Measurements from ENCODE around the gene EDRF1. TPM values are rescaled to one million over a fixed set of nuclear protein-coding genes. Genes with fewer than 3 reads are reported as not detected.

EDRF1 gene
- total RNA-seq, 4 donors from 2014 or later = 20.2 to 35.1 (median 26.3) TPM

GRCh38 chr10:125756853-125757487 lies 37.5 kb downstream of the EDRF1 start:
- Histone ChIP-seq H3K4me1 (peaks cover 0 to 11% (median 1%) of the 10 kb centered on the region in 4 donors), H3K4me3 (no peak overlapping the region), H3K27ac (no peak overlapping the region), H3K9me3 (no peaks in the 10 kb centered on the region), H3K27me3 (no peaks in the 10 kb centered on the region), H3K36me3 (peaks cover 0 to 80% (median 27%) of the 10 kb centered on the region in 4 donors)
- in situ Hi-C loops (cut with MboI; ENCODE audit: low pct_ligation_motif_present in 1 of 4, low pct_unique_long_range_greater_than_20kb in 1 of 4, low sequenced_read_pairs in 3 of 4) = no loop called here
- TF ChIP-seq POLR2A (IDR thresholded peaks at IDR 0.05) = no peak
- WGBS, 2 donors (ENCODE audit: low coverage in 1 of 2) = 95% methylated on average over 3 to 5 of the region's 5 CpGs
- no peak for DNase-seq
- intact Hi-C loops (cut with DNase I; ENCODE audit: low total_unique reads) = no loop called here

- H3K4me3 ChIP-seq = no peak overlapping the region
- in situ Hi-C loops (cut with MboI; ENCODE audit: low pct_ligation_motif_present in 1 of 4, low pct_unique_long_range_greater_than_20kb in 1 of 4, low sequenced_read_pairs in 3 of 4) = no loop called here
- H3K27ac ChIP-seq = no peak overlapping the region
- H3K36me3 ChIP-seq = peaks cover 0 to 74% (median 24%) of the 10 kb centered on the region in 4 donors
- no peaks in the 10 kb centered on the region for H3K27me3 ChIP-seq
- TF ChIP-seq EP300 (IDR thresholded peaks at IDR 0.05; ENCODE audit: low read depth) = no peak
- no peak for TF ChIP-seq POLR2AphosphoS5 (IDR thresholded peaks at IDR 0.05)
- TF ChIP-seq, protein P1, sequence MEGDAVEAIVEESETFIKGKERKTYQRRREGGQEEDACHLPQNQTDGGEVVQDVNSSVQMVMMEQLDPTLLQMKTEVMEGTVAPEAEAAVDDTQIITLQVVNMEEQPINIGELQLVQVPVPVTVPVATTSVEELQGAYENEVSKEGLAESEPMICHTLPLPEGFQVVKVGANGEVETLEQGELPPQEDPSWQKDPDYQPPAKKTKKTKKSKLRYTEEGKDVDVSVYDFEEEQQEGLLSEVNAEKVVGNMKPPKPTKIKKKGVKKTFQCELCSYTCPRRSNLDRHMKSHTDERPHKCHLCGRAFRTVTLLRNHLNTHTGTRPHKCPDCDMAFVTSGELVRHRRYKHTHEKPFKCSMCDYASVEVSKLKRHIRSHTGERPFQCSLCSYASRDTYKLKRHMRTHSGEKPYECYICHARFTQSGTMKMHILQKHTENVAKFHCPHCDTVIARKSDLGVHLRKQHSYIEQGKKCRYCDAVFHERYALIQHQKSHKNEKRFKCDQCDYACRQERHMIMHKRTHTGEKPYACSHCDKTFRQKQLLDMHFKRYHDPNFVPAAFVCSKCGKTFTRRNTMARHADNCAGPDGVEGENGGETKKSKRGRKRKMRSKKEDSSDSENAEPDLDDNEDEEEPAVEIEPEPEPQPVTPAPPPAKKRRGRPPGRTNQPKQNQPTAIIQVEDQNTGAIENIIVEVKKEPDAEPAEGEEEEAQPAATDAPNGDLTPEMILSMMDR (IDR thresholded peaks at IDR 0.05) = no peak
- no peak for TF ChIP-seq POLR2A (IDR thresholded peaks at IDR 0.05)
- H3K9me3 ChIP-seq = no peaks in the 10 kb centered on the region
- WGBS, 2 donors (ENCODE audit: low coverage in 1 of 2) = 97 to 100% methylated on average over 4 of the region's 4 CpGs
- intact Hi-C loops (cut with DNase I; ENCODE audit: low total_unique reads) = no loop called here
- H3K4me1 ChIP-seq = peaks cover 0 to 11% (median 1%) of the 10 kb centered on the region in 4 donors
- DNase-seq = no peak
Observed at GRCh38 chr10:125757742-125758141, 38.2 kb downstream of the EDRF1 start.

- 64% methylated on average over 1 of the region's 1 CpG for WGBS, 2 donors (ENCODE audit: low coverage in 1 of 2)
- peaks cover 0 to 63% (median 20%) of the 10 kb centered on the region in 4 donors for H3K36me3 ChIP-seq
- no peaks in the 10 kb centered on the region for H3K4me1 ChIP-seq
- no peak overlapping the region for H3K27ac ChIP-seq
- no peak for DNase-seq
- TF ChIP-seq EP300 (IDR thresholded peaks at IDR 0.05; ENCODE audit: low read depth) = no peak
- no peak for TF ChIP-seq POLR2A (IDR thresholded peaks at IDR 0.05)
- TF ChIP-seq, protein P1 (IDR thresholded peaks at IDR 0.05) = no peak
- no peak for TF ChIP-seq POLR2AphosphoS5 (IDR thresholded peaks at IDR 0.05)
- in situ Hi-C loops (cut with MboI; ENCODE audit: low pct_ligation_motif_present in 1 of 4, low pct_unique_long_range_greater_than_20kb in 1 of 4, low sequenced_read_pairs in 3 of 4) (no loop called here), intact Hi-C loops (cut with DNase I; ENCODE audit: low total_unique reads) (no loop called here)
- H3K9me3 ChIP-seq = no peaks in the 10 kb centered on the region
- H3K27me3 ChIP-seq = no peaks in the 10 kb centered on the region
- no peak overlapping the region for H3K4me3 ChIP-seq
Observed at GRCh38 chr10:125761961-125762360, 42.5 kb downstream of the EDRF1 start.

- 95 to 97% methylated on average over 20 to 24 of the region's 24 CpGs for WGBS, 2 donors (ENCODE audit: low coverage in 1 of 2)
- H3K4me1 ChIP-seq = peaks cover 0 to under 1% (median 0%) of the 10 kb centered on the region in 4 donors
- H3K4me3 ChIP-seq = no peak overlapping the region
- intact Hi-C loops (cut with DNase I; ENCODE audit: low total_unique reads) = no loop called here
- in situ Hi-C loops (cut with MboI; ENCODE audit: low pct_ligation_motif_present in 1 of 4, low pct_unique_long_range_greater_than_20kb in 1 of 4, low sequenced_read_pairs in 3 of 4) = no loop called here
- DNase-seq = no peak
- TF ChIP-seq POLR2AphosphoS5 (IDR thresholded peaks at IDR 0.05) (no peak), POLR2A (IDR thresholded peaks at IDR 0.05) (no peak)
- TF ChIP-seq, protein P1 (IDR thresholded peaks at IDR 0.05) = no peak
- H3K9me3 ChIP-seq = no peaks in the 10 kb centered on the region
- H3K27me3 ChIP-seq = no peaks in the 10 kb centered on the region
- no peak overlapping the region for H3K27ac ChIP-seq
- H3K36me3 ChIP-seq = peaks cover 0 to 53% (median 17%) of the 10 kb centered on the region in 4 donors
Observed at GRCh38 chr10:125762692-125763648, 43.5 kb downstream of the EDRF1 start.
